ENCODE data around the gene SMARCA1. TPM values are rescaled to one million over a fixed set of nuclear protein-coding genes. Genes with fewer than 3 reads are reported as not detected.

SMARCA1 gene
- total RNA-seq, 3 donors from 2014 or later: 3.1 to 31.6 (median 6.0) TPM

- H3K9me3 ChIP-seq: no peaks in the 10 kb centered on the region
- no peak for ATAC-seq
- H3K4me3 ChIP-seq: no peak overlapping the region
- intact Hi-C loops (cut with DNase I, micrococcal nuclease): no loop called here
- no peaks in the 10 kb centered on the region for H3K36me3 ChIP-seq (ENCODE audit: low read depth)
- no peak for DNase-seq
- no peaks in the 10 kb centered on the region for H3K4me1 ChIP-seq (ENCODE audit: low read depth)
- TF ChIP-seq CTCF (IDR thresholded peaks at IDR 0.05): no peak
Observed at GRCh38 chrX:129534816-129535578, 11.7 kb upstream of the SMARCA1 start.

GRCh38 chrX:129531132-129531531, 7.8 kb upstream of the SMARCA1 start:
- DNase-seq: no peak
- no peaks in the 10 kb centered on the region for H3K4me1 ChIP-seq (ENCODE audit: low read depth)
- intact Hi-C loops (cut with DNase I, micrococcal nuclease): no loop called here
- TF ChIP-seq CTCF (IDR thresholded peaks at IDR 0.05): no peak
- no peak overlapping the region for H3K4me3 ChIP-seq
- no peaks in the 10 kb centered on the region for H3K36me3 ChIP-seq (ENCODE audit: low read depth)
- H3K9me3 ChIP-seq: no peaks in the 10 kb centered on the region
- no peak for ATAC-seq

- Histone ChIP-seq H3K4me1 (ENCODE audit: low read depth) (no peaks in the 10 kb centered on the region), H3K4me3 (no peak overlapping the region), H3K9me3 (no peaks in the 10 kb centered on the region), H3K36me3 (ENCODE audit: low read depth) (no peaks in the 10 kb centered on the region)
- TF ChIP-seq CTCF (IDR thresholded peaks at IDR 0.05): no peak
- DNase-seq (no peak), ATAC-seq (no peak)
- intact Hi-C loops (cut with DNase I, micrococcal nuclease): no loop called here
Observed at GRCh38 chrX:129530410-129530809, 7.1 kb upstream of the SMARCA1 start.

GRCh38 chrX:129529685-129530281, 6.5 kb upstream of the SMARCA1 start:
- no peaks in the 10 kb centered on the region for H3K4me1 ChIP-seq (ENCODE audit: low read depth)
- no peaks in the 10 kb centered on the region for H3K36me3 ChIP-seq (ENCODE audit: low read depth)
- TF ChIP-seq CTCF (IDR thresholded peaks at IDR 0.05): no peak

GRCh38 chrX:129525896-129526295, 2.6 kb upstream of the SMARCA1 start:
- Histone ChIP-seq H3K4me3 (no peak overlapping the region), H3K4me1 (ENCODE audit: low read depth) (no peaks in the 10 kb centered on the region), H3K36me3 (ENCODE audit: low read depth) (no peaks in the 10 kb centered on the region), H3K9me3 (no peaks in the 10 kb centered on the region)
- DNase-seq (no peak), ATAC-seq (no peak)
- intact Hi-C loops (cut with DNase I, micrococcal nuclease): no loop called here
- TF ChIP-seq CTCF (IDR thresholded peaks at IDR 0.05): no peak

More at GRCh38 chrX:129529685-129530281, 6.5 kb upstream of the SMARCA1 start:
- H3K4me3 ChIP-seq: no peak overlapping the region
- no peak for DNase-seq
- intact Hi-C loops (cut with DNase I, micrococcal nuclease): no loop called here
- no peaks in the 10 kb centered on the region for H3K9me3 ChIP-seq
- ATAC-seq: no peak

All from mucosa of descending colon (tissue), 3 donors.